LHCN-M2 (cell line): ENCODE results near the gene CFAP45. TPM values are rescaled to one million over a fixed set of nuclear protein-coding genes. Genes with fewer than 3 reads are reported as not detected.
"Not testable (repeated sequence)": the region's sequence is repeated elsewhere in the genome, so short reads cannot be mapped to it uniquely, and the experiment has no call there.

Experiments used
- DNase-seq: peaks from one replicate; pipeline ENCODE4 v3.0.0-alpha.2; 2012; ENCODE audit warnings: low read depth
- total RNA-seq: library from RNA; depleted of rRNA; stranded (reverse); fragments of >200 nt; gene quantifications from 2 replicates; pipeline ENCODE4 v1.2.3, GENCODE V29; 2014

CFAP45 gene
- total RNA-seq, 1 experiment from 2014 or later = 0.34 TPM

GRCh38 chr1:159906960-159907359 is 7.0 kb upstream of the CFAP45 start:
- no peak for DNase-seq

GRCh38 chr1:159904036-159904435 is 4.1 kb upstream of the CFAP45 start:
- DNase-seq = not testable (repeated sequence)

- DNase-seq = no peak
These were observed 2.6 kb upstream of the CFAP45 start for GRCh38 chr1:159902541-159902940.

DNA sequence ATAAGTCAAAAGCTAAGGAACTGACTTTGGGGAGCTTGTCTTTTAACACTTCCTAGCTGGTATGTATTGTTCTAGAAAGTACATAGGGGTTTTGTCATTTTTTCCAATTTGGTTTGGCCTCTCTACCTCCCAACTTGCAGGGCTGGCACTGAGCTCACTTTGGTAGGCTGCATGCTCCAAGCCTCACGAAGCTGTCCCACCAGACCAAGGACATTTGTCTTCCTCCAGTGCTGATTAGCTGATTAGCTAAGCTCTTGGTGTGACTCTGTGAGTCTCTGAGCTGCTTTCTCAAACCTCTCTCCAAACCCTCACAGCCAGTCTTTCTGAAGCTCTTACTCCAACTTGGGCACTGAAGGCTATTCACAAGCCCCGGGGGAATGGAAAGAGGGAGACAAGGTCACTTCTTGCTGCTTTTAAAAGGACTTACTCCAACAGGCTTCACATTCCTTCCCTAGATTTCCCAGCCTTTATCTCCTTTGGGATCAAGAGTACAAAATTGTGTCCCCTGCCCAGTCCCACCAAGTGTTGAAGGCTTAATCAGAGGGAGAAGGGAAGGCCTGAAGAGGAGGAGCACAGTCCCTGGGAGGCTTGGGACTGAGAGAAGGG is 893 bp upstream of the CFAP45 start:
- DNase-seq = no peak

DNA sequence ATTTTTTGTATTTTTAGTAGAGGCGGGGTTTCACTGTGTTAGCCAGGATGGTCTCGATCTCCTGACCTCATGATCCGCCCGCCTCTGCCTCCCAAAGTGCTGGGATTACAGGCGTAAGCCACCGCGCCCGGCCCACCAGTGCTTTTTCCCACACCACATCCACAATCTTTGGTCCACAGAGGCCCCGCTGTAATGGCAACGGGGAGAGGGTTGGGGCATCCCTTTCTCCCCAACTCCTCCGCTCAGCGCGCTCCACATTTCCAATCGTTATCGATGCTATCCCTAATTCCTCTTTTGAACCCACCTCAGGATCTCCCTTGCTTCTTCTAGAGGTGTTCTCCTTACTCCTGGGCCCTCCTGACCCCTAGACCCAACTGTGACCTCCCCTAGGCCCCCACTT is 331 bp downstream of the CFAP45 start:
- DNase-seq = not testable (repeated sequence)

- no peak for DNase-seq
These were observed 1.4 kb downstream of the CFAP45 start for GRCh38 chr1:159898527-159898926.

DNA sequence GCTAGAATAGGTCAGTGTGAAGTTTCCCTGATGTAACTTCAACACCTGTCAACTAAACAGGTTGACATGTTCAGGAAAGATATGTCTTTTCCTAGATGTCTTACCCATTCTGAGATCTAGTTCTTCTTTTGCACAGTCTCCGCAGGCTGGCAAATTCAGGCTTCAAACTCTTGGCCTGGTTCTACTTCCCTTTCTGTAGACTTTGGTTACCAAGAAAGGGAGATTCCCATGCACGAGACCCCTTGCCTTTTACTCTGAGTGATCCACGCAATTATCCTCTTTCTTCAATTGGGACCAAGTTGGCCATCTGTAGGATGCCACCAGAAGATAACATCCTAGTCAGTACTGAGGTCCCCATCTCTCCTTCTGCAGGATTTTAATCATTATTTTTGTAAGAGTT is 2.0 kb downstream of the CFAP45 start:
- no peak for DNase-seq

GRCh38 chr1:159896546-159896930 is 3.4 kb downstream of the CFAP45 start:
- DNase-seq = no peak

DNA sequence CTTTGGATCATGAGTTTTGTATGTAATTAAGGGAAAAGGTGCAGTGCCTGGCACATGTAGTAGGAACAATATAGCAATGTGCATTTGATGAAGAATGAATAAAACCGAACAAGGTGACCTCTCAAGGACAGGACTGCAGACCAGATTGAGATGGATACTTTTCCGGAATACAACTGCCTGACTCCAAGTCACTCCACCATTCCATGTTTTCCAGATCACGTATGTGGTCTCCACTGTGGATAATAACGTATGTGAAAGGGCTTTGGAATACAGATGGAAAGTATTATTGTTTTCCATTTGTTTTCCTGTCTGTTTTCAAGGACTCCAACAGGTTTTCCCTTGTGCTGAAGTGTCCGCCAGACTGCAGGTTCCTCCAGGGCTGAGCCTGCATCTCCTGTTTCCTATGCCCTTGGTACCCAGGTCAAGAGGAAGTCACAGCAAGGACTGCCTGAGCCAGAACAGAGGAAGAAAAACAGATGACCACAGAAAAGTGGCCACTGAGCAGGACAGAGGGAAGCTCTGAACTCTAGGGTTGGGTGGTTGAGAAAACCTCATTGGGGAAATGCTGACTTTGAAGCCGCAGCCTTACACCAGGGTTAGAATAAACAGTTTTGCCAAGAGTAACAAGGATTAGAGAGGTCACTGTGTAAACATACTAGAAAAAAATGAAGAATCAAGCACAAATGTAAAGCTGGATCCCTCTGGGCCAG is 4.0 kb downstream of the CFAP45 start:
- no peak for DNase-seq

- no peak for DNase-seq
These were observed 4.7 kb downstream of the CFAP45 start for GRCh38 chr1:159895286-159895685.

GRCh38 chr1:159892944-159893343 is 7.0 kb downstream of the CFAP45 start:
- no peak for DNase-seq

GRCh38 chr1:159891275-159892157 is 8.4 kb downstream of the CFAP45 start:
- DNase-seq = peak; percentile 85

GRCh38 chr1:159890390-159890789 is 9.6 kb downstream of the CFAP45 start:
- no peak for DNase-seq

GRCh38 chr1:159889821-159890252 is 10.1 kb downstream of the CFAP45 start:
- peak; percentile 88 for DNase-seq

DNA sequence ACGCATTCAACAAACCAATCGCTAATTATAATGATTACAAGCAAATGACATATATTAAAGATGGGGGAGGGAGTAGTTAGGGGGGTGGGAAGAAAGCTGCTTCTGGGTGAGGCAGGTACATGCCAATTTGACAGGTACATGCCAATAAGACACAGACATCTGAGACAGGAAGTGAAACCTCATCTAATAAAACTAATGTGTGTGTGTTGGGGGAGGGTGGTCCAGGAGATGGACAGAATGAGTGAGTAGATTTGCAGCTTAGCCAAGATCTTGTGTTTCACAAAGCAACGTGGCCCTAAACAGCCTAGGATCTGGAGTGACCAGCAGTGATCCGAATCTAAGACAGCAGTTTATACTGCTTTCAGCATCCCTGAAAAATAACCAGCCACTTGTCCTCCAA is 10.8 kb downstream of the CFAP45 start:
- no peak for DNase-seq

GRCh38 chr1:159884296-159884695 is 15.7 kb downstream of the CFAP45 start:
- no peak for DNase-seq

DNA sequence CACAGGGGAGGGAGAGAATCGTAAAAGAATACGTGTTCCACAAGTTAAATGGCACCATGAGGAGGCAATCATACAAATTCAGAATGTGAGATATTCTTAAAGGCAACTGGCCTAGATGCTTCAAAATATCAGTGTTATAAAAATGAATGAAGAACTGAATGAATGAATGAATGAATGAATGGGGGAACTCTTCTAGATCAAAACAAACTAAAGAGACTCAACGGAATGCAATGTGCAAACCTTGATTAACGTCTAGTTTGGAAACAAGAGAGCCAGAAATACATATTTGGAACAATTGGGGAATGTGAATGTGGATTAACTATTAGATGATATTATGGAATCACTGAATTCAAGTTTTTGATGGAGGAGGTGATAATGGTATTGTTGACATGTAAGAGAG is 16.8 kb downstream of the CFAP45 start:
- no peak for DNase-seq

DNA sequence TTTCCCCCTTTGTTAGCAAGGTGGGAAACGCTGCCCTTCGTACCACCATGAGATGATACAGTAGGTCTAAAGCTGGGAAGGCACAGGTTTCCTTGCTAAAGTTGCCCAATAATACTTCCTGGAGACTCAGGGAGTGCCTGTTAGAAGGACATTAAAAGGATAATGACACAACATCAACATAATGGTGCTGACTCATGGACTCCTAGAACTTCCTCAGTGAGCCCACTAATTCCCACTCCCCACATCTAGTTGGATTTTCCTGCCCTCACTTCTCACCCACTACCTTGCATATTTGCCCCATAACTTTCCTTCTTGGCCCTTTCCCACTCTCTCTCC is 17.5 kb downstream of the CFAP45 start:
- DNase-seq = peak; percentile 51

GRCh38 chr1:159881622-159882526 is 18.1 kb downstream of the CFAP45 start:
- peak; percentile 98 for DNase-seq

- DNase-seq = no peak
These were observed 19.5 kb downstream of the CFAP45 start for GRCh38 chr1:159880430-159880829.

DNA sequence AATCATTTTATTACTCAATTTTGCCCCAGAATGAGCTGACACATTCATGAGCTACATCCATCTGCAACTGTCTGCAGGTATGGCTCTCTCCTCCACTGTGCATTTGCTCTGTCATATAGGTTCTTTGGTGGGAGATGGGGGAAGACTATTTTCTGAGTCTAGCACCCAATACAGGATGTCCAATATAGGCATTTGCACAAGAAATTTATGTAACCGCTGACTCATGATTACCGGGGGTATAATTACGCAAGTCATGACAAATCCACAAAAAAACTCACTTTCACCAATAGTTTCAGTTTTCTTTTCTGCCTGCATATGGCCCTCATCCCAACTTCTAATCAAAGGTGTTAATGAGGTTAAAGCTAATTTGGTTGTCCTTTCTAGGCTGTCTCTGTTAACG is 20.0 kb downstream of the CFAP45 start:
- peak; percentile 69 for DNase-seq

DNA sequence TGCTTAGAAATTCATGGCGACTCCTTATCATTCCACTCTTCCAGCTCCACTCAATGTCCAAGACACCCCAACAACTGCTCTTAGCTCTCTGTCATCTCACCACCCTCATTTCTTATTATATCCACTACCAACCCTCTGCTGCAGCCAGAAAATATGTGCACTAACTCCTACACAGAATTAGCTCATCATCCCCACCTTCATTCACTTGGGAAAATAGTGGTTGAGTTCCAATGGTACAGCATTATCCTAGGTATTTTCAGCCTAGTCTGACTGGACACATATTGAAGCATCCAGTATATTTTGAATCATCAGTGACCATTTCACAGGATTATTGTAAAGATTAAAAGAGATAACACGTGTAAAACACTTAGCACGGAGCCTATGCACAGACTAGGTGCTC is 20.8 kb downstream of the CFAP45 start:
- DNase-seq = no peak
